Measurements from ENCODE around the gene CHST5. TPM values are rescaled to one million over a fixed set of nuclear protein-coding genes. Genes with fewer than 3 reads are reported as not detected.

Gene CHST5
- total and polyA plus RNA-seq, 9 of the 15 experiments (the other 6 are each of a cell fraction or from before 2014, with no cell fraction given) = 0.06 to 0.21 (median 0.14) TPM; not detected in 5

DNA sequence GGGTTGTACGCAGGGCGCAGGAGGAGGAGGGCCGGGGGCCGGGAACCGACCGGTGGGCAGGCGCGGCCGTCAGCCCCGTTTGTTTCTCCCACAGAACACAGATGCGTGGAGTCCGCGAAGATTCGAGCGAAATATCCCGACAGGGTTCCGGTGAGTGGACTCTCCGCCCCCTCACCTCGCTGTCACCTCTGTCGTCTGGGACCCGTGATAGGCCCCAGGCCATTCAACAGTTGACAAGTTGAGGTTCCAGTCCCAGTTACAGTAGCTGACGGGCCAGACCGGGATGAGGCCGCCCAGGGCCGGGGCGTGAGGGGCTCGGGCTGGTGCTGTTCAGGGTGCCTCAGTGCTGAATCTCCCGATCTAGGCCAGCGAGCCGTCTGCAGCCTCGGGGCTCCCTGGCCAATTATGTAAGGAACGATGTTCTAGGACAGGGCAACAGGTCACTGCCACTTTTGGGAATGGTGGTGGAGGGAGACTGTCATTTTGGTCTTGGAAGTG lies 30.9 kb upstream of the CHST5 start (continued):
- TF ChIP-seq, protein P1, sequence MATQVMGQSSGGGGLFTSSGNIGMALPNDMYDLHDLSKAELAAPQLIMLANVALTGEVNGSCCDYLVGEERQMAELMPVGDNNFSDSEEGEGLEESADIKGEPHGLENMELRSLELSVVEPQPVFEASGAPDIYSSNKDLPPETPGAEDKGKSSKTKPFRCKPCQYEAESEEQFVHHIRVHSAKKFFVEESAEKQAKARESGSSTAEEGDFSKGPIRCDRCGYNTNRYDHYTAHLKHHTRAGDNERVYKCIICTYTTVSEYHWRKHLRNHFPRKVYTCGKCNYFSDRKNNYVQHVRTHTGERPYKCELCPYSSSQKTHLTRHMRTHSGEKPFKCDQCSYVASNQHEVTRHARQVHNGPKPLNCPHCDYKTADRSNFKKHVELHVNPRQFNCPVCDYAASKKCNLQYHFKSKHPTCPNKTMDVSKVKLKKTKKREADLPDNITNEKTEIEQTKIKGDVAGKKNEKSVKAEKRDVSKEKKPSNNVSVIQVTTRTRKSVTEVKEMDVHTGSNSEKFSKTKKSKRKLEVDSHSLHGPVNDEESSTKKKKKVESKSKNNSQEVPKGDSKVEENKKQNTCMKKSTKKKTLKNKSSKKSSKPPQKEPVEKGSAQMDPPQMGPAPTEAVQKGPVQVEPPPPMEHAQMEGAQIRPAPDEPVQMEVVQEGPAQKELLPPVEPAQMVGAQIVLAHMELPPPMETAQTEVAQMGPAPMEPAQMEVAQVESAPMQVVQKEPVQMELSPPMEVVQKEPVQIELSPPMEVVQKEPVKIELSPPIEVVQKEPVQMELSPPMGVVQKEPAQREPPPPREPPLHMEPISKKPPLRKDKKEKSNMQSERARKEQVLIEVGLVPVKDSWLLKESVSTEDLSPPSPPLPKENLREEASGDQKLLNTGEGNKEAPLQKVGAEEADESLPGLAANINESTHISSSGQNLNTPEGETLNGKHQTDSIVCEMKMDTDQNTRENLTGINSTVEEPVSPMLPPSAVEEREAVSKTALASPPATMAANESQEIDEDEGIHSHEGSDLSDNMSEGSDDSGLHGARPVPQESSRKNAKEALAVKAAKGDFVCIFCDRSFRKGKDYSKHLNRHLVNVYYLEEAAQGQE (IDR thresholded peaks at IDR 0.05; ENCODE audit: borderline replicate concordance) = peak; percentile 92
- TF ChIP-seq, protein P1 (CRISPR knock-in tag; IDR thresholded peaks at IDR 0.05; ENCODE audit: low read depth) = peak; percentile 90
- TF ChIP-seq NFE2 (IDR thresholded peaks at IDR 0.05; ENCODE audit: low read depth) (no peak), FIP1L1 (IDR thresholded peaks at IDR 0.05; ENCODE audit: low read depth, low read length, poor library complexity, severe bottlenecking) (no peak), ZNF143 (CRISPR knock-in tag; IDR thresholded peaks at IDR 0.05) (no peak)
- TF ChIP-seq, protein P2, sequence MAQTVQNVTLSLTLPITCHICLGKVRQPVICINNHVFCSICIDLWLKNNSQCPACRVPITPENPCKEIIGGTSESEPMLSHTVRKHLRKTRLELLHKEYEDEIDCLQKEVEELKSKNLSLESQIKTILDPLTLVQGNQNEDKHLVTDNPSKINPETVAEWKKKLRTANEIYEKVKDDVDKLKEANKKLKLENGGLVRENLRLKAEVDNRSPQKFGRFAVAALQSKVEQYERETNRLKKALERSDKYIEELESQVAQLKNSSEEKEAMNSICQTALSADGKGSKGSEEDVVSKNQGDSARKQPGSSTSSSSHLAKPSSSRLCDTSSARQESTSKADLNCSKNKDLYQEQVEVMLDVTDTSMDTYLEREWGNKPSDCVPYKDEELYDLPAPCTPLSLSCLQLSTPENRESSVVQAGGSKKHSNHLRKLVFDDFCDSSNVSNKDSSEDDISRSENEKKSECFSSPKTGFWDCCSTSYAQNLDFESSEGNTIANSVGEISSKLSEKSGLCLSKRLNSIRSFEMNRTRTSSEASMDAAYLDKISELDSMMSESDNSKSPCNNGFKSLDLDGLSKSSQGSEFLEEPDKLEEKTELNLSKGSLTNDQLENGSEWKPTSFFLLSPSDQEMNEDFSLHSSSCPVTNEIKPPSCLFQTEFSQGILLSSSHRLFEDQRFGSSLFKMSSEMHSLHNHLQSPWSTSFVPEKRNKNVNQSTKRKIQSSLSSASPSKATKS (CRISPR knock-in tag; IDR thresholded peaks at IDR 0.05) = no peak
- TF ChIP-seq, protein P3, sequence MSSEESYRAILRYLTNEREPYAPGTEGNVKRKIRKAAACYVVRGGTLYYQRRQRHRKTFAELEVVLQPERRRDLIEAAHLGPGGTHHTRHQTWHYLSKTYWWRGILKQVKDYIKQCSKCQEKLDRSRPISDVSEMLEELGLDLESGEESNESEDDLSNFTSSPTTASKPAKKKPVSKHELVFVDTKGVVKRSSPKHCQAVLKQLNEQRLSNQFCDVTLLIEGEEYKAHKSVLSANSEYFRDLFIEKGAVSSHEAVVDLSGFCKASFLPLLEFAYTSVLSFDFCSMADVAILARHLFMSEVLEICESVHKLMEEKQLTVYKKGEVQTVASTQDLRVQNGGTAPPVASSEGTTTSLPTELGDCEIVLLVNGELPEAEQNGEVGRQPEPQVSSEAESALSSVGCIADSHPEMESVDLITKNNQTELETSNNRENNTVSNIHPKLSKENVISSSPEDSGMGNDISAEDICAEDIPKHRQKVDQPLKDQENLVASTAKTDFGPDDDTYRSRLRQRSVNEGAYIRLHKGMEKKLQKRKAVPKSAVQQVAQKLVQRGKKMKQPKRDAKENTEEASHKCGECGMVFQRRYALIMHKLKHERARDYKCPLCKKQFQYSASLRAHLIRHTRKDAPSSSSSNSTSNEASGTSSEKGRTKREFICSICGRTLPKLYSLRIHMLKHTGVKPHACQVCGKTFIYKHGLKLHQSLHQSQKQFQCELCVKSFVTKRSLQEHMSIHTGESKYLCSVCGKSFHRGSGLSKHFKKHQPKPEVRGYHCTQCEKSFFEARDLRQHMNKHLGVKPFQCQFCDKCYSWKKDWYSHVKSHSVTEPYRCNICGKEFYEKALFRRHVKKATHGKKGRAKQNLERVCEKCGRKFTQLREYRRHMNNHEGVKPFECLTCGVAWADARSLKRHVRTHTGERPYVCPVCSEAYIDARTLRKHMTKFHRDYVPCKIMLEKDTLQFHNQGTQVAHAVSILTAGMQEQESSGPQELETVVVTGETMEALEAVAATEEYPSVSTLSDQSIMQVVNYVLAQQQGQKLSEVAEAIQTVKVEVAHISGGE (CRISPR knock-in tag; IDR thresholded peaks at IDR 0.05) = no peak; a peak in 1 of 6 replicates
- TF ChIP-seq, protein P4, sequence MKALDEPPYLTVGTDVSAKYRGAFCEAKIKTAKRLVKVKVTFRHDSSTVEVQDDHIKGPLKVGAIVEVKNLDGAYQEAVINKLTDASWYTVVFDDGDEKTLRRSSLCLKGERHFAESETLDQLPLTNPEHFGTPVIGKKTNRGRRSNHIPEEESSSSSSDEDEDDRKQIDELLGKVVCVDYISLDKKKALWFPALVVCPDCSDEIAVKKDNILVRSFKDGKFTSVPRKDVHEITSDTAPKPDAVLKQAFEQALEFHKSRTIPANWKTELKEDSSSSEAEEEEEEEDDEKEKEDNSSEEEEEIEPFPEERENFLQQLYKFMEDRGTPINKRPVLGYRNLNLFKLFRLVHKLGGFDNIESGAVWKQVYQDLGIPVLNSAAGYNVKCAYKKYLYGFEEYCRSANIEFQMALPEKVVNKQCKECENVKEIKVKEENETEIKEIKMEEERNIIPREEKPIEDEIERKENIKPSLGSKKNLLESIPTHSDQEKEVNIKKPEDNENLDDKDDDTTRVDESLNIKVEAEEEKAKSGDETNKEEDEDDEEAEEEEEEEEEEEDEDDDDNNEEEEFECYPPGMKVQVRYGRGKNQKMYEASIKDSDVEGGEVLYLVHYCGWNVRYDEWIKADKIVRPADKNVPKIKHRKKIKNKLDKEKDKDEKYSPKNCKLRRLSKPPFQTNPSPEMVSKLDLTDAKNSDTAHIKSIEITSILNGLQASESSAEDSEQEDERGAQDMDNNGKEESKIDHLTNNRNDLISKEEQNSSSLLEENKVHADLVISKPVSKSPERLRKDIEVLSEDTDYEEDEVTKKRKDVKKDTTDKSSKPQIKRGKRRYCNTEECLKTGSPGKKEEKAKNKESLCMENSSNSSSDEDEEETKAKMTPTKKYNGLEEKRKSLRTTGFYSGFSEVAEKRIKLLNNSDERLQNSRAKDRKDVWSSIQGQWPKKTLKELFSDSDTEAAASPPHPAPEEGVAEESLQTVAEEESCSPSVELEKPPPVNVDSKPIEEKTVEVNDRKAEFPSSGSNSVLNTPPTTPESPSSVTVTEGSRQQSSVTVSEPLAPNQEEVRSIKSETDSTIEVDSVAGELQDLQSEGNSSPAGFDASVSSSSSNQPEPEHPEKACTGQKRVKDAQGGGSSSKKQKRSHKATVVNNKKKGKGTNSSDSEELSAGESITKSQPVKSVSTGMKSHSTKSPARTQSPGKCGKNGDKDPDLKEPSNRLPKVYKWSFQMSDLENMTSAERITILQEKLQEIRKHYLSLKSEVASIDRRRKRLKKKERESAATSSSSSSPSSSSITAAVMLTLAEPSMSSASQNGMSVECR (CRISPR knock-in tag; IDR thresholded peaks at IDR 0.05) = peak; percentile 41

All from K562 (cell line).